HEK293T (cell line): Measurements from ENCODE around the gene C1RL.

Experiments used
- ARNT ChIP-seq: fragments of 450-650 bp; IDR thresholded peaks from 2 replicates; pipeline ENCODE4 v1.6.1; 2017; ENCODE audit warnings: mild to moderate bottlenecking
- FOXA1 ChIP-seq: fragments of 450-650 bp; IDR thresholded peaks from 2 replicates; pipeline ENCODE4 v1.6.1; 2016; ENCODE audit warnings: mild to moderate bottlenecking
- PKNOX1 ChIP-seq: fragments of 450-650 bp; IDR thresholded peaks from 2 replicates; pipeline ENCODE4 v1.6.1; 2016
- SP1 ChIP-seq: fragments of 450-650 bp; IDR thresholded peaks from 2 replicates; pipeline ENCODE4 v1.6.1; 2017
- TARDBP ChIP-seq: fragments of 450-650 bp; IDR thresholded peaks from 2 replicates; pipeline ENCODE4 v1.6.1; 2016

- no peak for TF ChIP-seq TARDBP
- no peak for TF ChIP-seq ARNT
- no peak for TF ChIP-seq SP1
- TF ChIP-seq PKNOX1: no peak
- TF ChIP-seq FOXA1: no peak
These were observed 20.4 kb upstream of the C1RL start for GRCh38 chr12:7129287-7129871.
